ENCODE results near the gene RPL22L1. TPM values are rescaled to one million over a fixed set of nuclear protein-coding genes. Genes with fewer than 3 reads are reported as not detected.

Gene RPL22L1
- total and polyA plus RNA-seq, 11 donors: 8.6 to 97.3 (median 29.2) TPM

DNA sequence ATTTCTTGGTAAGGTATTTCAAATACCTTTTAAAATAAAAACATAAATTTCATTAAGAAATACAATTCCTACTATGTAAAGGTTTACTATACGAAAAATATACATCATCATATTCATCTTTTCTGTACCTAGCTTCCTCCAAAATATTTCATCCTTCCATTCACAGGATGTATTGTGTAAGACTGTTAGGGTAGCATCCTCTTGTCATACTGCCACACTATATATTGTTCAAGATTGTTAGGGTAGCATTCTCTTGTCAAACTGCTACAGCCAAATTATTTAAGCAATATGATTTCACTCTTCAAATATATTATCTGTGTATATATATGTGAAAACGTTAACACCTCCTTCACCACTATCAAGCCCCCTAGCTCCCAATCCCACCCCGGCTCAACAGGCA is 3.5 kb downstream of the RPL22L1 start:
- no peak for TF ChIP-seq POLR2A (IDR thresholded peaks at IDR 0.05)
- TF ChIP-seq, protein P1, sequence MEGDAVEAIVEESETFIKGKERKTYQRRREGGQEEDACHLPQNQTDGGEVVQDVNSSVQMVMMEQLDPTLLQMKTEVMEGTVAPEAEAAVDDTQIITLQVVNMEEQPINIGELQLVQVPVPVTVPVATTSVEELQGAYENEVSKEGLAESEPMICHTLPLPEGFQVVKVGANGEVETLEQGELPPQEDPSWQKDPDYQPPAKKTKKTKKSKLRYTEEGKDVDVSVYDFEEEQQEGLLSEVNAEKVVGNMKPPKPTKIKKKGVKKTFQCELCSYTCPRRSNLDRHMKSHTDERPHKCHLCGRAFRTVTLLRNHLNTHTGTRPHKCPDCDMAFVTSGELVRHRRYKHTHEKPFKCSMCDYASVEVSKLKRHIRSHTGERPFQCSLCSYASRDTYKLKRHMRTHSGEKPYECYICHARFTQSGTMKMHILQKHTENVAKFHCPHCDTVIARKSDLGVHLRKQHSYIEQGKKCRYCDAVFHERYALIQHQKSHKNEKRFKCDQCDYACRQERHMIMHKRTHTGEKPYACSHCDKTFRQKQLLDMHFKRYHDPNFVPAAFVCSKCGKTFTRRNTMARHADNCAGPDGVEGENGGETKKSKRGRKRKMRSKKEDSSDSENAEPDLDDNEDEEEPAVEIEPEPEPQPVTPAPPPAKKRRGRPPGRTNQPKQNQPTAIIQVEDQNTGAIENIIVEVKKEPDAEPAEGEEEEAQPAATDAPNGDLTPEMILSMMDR (IDR thresholded peaks at IDR 0.05): no peak
- WGBS, 4 donors: 76 to 83% (median 80%) methylated on average over 3 of the region's 3 CpGs
- Histone ChIP-seq H3K27ac (no peak overlapping the region), H3K27me3 (no peaks in the 10 kb centered on the region), H3K9me3 (no peaks in the 10 kb centered on the region), H3K4me3 (no peak overlapping the region), H3K36me3 (peaks cover 0 to 38% (median 32%) of the 10 kb centered on the region in 9 donors), H3K4me1 (peaks cover 0 to 33% (median 19%) of the 10 kb centered on the region in 12 donors)
- ATAC-seq: no peak
- DNase-seq: no peak
- intact Hi-C loops (cut with DNase I): loop anchor here in 1 of 10 donors (5.0 kb wide), 1 partner anchor 899 kb away; the partner anchor contains the start of gene SEC62

DNA sequence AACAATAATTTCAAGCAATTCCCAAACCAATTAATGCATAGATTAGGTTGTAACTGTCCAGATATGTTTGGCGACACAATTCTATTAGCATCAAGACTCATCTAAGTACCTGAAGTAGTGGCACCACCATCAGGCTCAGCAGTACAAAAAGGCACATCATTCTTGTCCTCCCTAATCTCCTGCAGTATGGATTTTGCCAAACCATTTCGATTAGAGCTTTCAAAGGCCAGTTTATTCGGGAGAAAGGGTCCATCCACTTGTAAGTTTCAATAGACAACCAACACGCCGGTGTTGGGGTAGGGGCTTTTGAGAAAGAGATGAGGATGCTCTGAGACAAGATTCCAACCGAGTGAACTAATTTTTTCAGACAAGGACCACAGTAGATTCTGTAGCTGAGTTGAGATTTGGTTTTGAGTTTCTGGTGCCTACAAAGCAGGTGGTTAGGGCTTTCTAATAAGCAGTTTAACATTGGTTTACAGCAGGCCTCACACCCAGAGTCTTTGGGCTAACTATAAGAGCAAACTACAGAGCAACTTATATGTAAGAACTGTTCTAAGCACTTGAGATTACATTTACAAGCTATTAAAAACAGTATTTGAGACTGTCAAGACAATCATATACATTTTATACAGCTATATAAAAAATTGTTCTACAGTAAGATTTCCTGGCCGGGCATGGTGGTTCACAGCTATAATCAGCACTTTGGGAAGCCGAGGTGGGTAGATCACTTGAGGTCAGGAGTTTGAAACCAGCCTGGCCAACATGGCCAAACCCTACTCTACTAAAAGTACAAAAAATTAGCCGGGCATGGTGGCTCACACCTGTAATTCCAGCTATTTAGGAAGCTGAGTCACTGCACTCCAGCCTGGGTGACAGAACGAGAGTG is 4.5 kb downstream of the RPL22L1 start:
- no peak for DNase-seq
- intact Hi-C loops (cut with DNase I): loop anchor here in 1 of 10 donors (5.0 kb wide), 1 partner anchor 898 kb away; the partner anchor contains the start of gene SEC62
- WGBS, 4 donors: 86 to 92% (median 88%) methylated on average over 10 of the region's 10 CpGs
- no peak overlapping the region for H3K4me3 ChIP-seq
- peaks cover 0 to 29% (median 18%) of the 10 kb centered on the region in 12 donors for H3K4me1 ChIP-seq
- H3K27ac ChIP-seq: no peak overlapping the region
- H3K27me3 ChIP-seq: no peaks in the 10 kb centered on the region
- no peaks in the 10 kb centered on the region for H3K9me3 ChIP-seq
- peaks cover 0 to 38% (median 32%) of the 10 kb centered on the region in 9 donors for H3K36me3 ChIP-seq
- no peak for ATAC-seq
- TF ChIP-seq, protein P1 (IDR thresholded peaks at IDR 0.05): no peak

DNA sequence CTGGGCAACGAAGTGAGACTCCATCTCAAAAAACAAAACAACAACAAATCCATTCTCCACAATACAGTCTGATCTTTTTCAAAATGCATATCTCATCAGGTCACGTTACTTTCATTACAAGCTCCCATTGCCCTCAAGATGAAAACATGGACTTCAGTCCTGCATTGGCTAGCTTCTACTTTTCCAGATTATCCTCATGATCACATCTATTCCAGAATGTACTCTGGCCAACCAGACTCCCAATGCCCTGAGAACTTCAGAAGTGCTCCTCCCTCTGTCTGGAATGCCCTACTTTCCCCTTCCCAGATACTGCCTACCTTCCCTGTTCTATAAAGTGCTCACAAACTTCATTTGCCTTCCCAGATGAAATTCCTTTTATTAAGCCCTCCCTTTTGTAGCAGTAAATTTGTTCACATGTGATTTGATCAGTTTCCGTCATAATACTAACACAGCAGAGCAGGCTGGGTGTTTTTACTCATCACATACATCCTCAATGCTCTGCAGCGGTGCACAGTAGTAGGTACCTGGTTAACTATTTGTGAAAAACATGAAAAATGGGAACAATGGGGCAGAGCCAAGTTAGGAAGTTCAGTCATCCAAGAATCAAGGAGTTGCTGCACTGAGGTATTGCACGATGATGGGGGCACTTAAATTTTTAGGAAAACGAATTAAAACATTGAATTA is 5.3 kb downstream of the RPL22L1 start:
- Histone ChIP-seq H3K36me3 (peaks cover 0 to 38% (median 32%) of the 10 kb centered on the region in 9 donors), H3K9me3 (no peaks in the 10 kb centered on the region), H3K27me3 (no peaks in the 10 kb centered on the region), H3K4me1 (peaks cover 0 to 29% (median 18%) of the 10 kb centered on the region in 12 donors), H3K4me3 (no peak overlapping the region), H3K27ac (no peak overlapping the region)
- intact Hi-C loops (cut with DNase I): loop anchor here in 1 of 10 donors (5.0 kb wide), 1 partner anchor 897 kb away; the partner anchor contains the start of gene SEC62
- WGBS, 4 donors: 87 to 90% (median 88%) methylated on average over 6 of the region's 6 CpGs
- no peak for TF ChIP-seq POLR2A (IDR thresholded peaks at IDR 0.05)
- TF ChIP-seq, protein P1 (IDR thresholded peaks at IDR 0.05): no peak
- ATAC-seq: no peak
- no peak for DNase-seq

DNA sequence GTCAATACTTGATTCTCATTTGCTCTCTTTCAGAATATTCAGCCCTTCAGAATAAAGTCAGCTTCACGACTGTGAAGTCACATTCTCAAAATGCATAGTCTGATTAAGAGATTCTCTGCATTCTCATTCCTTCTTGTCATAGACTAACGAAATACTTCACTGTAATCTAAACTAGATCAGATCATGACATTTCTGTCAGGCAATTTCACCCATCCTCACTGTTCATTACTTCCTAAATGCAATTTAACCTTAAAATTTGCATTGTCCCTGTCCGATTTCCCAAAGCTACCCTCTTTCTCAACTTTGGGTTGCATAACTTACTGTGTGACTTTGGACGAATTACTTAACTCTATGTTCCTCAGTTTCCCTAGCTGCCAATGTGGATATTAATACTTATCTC is 6.2 kb downstream of the RPL22L1 start:
- peaks cover 0 to 38% (median 32%) of the 10 kb centered on the region in 9 donors for H3K36me3 ChIP-seq
- H3K27ac ChIP-seq: no peak overlapping the region
- intact Hi-C loops (cut with DNase I): no loop called here
- DNase-seq (no peak), ATAC-seq (no peak)
- peaks cover 0 to 22% (median 13%) of the 10 kb centered on the region in 12 donors for H3K4me1 ChIP-seq
- TF ChIP-seq, protein P1 (IDR thresholded peaks at IDR 0.05): no peak
- no peak overlapping the region for H3K4me3 ChIP-seq
- no peaks in the 10 kb centered on the region for H3K27me3 ChIP-seq
- H3K9me3 ChIP-seq: no peaks in the 10 kb centered on the region
- WGBS, 4 donors: 82 to 88% (median 86%) methylated on average over 4 of the region's 4 CpGs

Measured in heart left ventricle (tissue), 16 donors.